Smooth muscle cell (in vitro differentiated cells): Measurements from ENCODE around the gene DIO3. TPM values are rescaled to one million over a fixed set of nuclear protein-coding genes. Genes with fewer than 3 reads are reported as not detected.

Experiments
- DNase-seq: peaks from one replicate; lab custom pipeline; 2025; ENCODE audit not compliant: unreplicated experiment; lab: John Stamatoyannopoulos, UW
- H2AFZ ChIP-seq: fragments of 200-600 bp; sonication (generic); 2 replicates; pipeline ENCODE4 v1.6.0; 2016; ENCODE audit warnings: antibody characterized with exemption, low read depth, mild to moderate bottlenecking
- H3F3A ChIP-seq: fragments of 200-600 bp; sonication (generic); 2 replicates; pipeline ENCODE4 v1.6.0; 2017; ENCODE audit warnings: antibody characterized with exemption, low read depth
- H3K27ac ChIP-seq: fragments of 200-600 bp; sonication (generic); 2 replicates; pipeline ENCODE4 v1.5.1; 2016; ENCODE audit warnings: low read depth, mild to moderate bottlenecking
- H3K27me3 ChIP-seq: fragments of 200-600 bp; sonication (generic); 2 replicates; pipeline ENCODE4 v1.6.1; 2016; ENCODE audit warnings: low read depth, mild to moderate bottlenecking
- H3K36me3 ChIP-seq: fragments of 200-600 bp; sonication (generic); 2 replicates; pipeline ENCODE4 v1.5.1; 2016; ENCODE audit warnings: low read depth
- H3K4me1 ChIP-seq: fragments of 200-600 bp; sonication (generic); 2 replicates; pipeline ENCODE4 v1.5.1; 2016; ENCODE audit warnings: low read depth
- H3K4me2 ChIP-seq: fragments of 200-600 bp; sonication (generic); 2 replicates; pipeline ENCODE4 v1.6.0; 2016; ENCODE audit warnings: mild to moderate bottlenecking
- H3K4me3 ChIP-seq: fragments of 200-600 bp; sonication (generic); 2 replicates; pipeline ENCODE4 v1.5.1; 2016; ENCODE audit warnings: mild to moderate bottlenecking
- H3K79me2 ChIP-seq: fragments of 200-600 bp; sonication (generic); 2 replicates; pipeline ENCODE4 v1.6.0; 2016; ENCODE audit warnings: low read depth, mild to moderate bottlenecking
- H3K9ac ChIP-seq: fragments of 200-600 bp; sonication (generic); 2 replicates; pipeline ENCODE4 v1.6.0; 2016; ENCODE audit warnings: low read depth
- H3K9me3 ChIP-seq: fragments of 200-600 bp; sonication (generic); replicated peaks from 2 replicates; pipeline ENCODE4 v1.5.1; 2016; ENCODE audit warnings: low read depth
- H4K20me1 ChIP-seq: fragments of 200-600 bp; sonication (generic); 2 replicates; pipeline ENCODE4 v1.6.0; 2016; ENCODE audit warnings: low read depth
- CTCF ChIP-seq: fragments of 200-600 bp; sonication (generic); IDR thresholded peaks from 2 replicates; pipeline ENCODE4 v1.5.1; 2017; ENCODE audit warnings: borderline replicate concordance, mild to moderate bottlenecking, antibody characterized with exemption; ENCODE audit not compliant: insufficient read depth, poor library complexity, severe bottlenecking
- WGBS: methylation state at CpG from one replicate; pipeline ENCODE4 v1.1.7; 2016; ENCODE audit warnings: low lambda C conversion rate; 5-methylcytosine and 5-hydroxymethylcytosine counted together
- microRNA counts: library from miRNA; unstranded; fragments of <30 nt; microRNA quantifications from one replicate; lab custom pipeline; 2016
- polyA plus RNA-seq: library from polyadenylated mRNA; unstranded; fragments of >200 nt; fragmentation: Nextera tagmentation; extraction: Ambion mirVana; gene quantifications from 2 replicates; pipeline ENCODE4 v1.2.1, GENCODE V29; 2016
- total RNA-seq: library from RNA; depleted of rRNA; stranded (reverse); fragments of >200 nt; gene quantifications from 2 replicates; pipeline ENCODE4 v1.2.3, GENCODE V29; 2014

The DIO3 gene
- total and polyA plus RNA-seq, 2 experiments from 2014 or later, result 21.0 to 36.5 TPM

GRCh38 chr14:101604228-101604934 lies 43.1 kb downstream of the DIO3 start:
- Histone ChIP-seq H3K9me3 (no peaks in the 10 kb centered on the region), H3K36me3 (no peaks in the 10 kb centered on the region), H3K27me3 (peaks cover 36% of the 10 kb centered on the region), H4K20me1 (no peaks in the 10 kb centered on the region), H3K4me1 (no peaks in the 10 kb centered on the region), H3K9ac (no peak overlapping the region), H3K4me3 (no peak overlapping the region), H2AFZ (no peak overlapping the region), H3K79me2 (no peaks in the 10 kb centered on the region), H3F3A (no peaks in the 10 kb centered on the region), H3K27ac (no peak overlapping the region), H3K4me2 (no peak overlapping the region)
- TF ChIP-seq CTCF, result no peak
- WGBS, result 93% methylated on average over 8 of the region's 9 CpGs
- no peak for DNase-seq

- H3K79me2 ChIP-seq, result no peaks in the 10 kb centered on the region
- no peak overlapping the region for H3K9ac ChIP-seq
- no peaks in the 10 kb centered on the region for H3K36me3 ChIP-seq
- H4K20me1 ChIP-seq, result no peaks in the 10 kb centered on the region
- H3K4me3 ChIP-seq, result no peak overlapping the region
- no peaks in the 10 kb centered on the region for H3K4me1 ChIP-seq
- 86% methylated on average over 11 of the region's 11 CpGs for WGBS
- no peak overlapping the region for H2AFZ ChIP-seq
- TF ChIP-seq CTCF, result no peak
- H3K4me2 ChIP-seq, result no peak overlapping the region
- no peaks in the 10 kb centered on the region for H3K9me3 ChIP-seq
- peaks cover 43% of the 10 kb centered on the region for H3K27me3 ChIP-seq
- DNase-seq, result no peak
- no peaks in the 10 kb centered on the region for H3F3A ChIP-seq
- no peak overlapping the region for H3K27ac ChIP-seq
Observed at GRCh38 chr14:101604935-101605780, 43.9 kb downstream of the DIO3 start.

- no peak for DNase-seq
- no peak overlapping the region for H3K4me2 ChIP-seq
- H3K36me3 ChIP-seq, result no peaks in the 10 kb centered on the region
- no peak overlapping the region for H3K27ac ChIP-seq
- TF ChIP-seq CTCF, result no peak
- H3K9me3 ChIP-seq, result no peaks in the 10 kb centered on the region
- H2AFZ ChIP-seq, result no peak overlapping the region
- H3K4me3 ChIP-seq, result no peak overlapping the region
- H3F3A ChIP-seq, result no peaks in the 10 kb centered on the region
- H3K9ac ChIP-seq, result no peak overlapping the region
- H4K20me1 ChIP-seq, result no peaks in the 10 kb centered on the region
- WGBS, result 88% methylated on average over 4 of the region's 4 CpGs
- H3K79me2 ChIP-seq, result no peaks in the 10 kb centered on the region
- H3K4me1 ChIP-seq, result no peaks in the 10 kb centered on the region
- peaks cover 50% of the 10 kb centered on the region for H3K27me3 ChIP-seq
Observed at GRCh38 chr14:101605836-101606235, 44.5 kb downstream of the DIO3 start.

MicroRNAs encoded within 50 kb of the gene (microRNA counts, 767-probe panel; counts per million panel counts)
- 9,071 counts per million, percentile 70 among the panel's probes with 10 or more counts for microRNA hsa-miR-1247-5p (lab: Ali Mortazavi, UCI)

Other genes with a start within 250 kb of the DIO3 start
- gene PPP2R5C, start 200.2 kb downstream of the DIO3 start, total RNA-seq, result 92.7 and 118 TPM in 2 replicates
- gene PPP2R5C, start 200.2 kb downstream of the DIO3 start, polyA plus RNA-seq, result 63.6 and 65.6 TPM in 2 replicates